ENCODE data around the gene CCDC57. TPM values are rescaled to one million over a fixed set of nuclear protein-coding genes. Genes with fewer than 3 reads are reported as not detected.

The CCDC57 gene
- total RNA-seq, 2 experiments from 2014 or later, result 40.7 to 43.9 TPM

DNA sequence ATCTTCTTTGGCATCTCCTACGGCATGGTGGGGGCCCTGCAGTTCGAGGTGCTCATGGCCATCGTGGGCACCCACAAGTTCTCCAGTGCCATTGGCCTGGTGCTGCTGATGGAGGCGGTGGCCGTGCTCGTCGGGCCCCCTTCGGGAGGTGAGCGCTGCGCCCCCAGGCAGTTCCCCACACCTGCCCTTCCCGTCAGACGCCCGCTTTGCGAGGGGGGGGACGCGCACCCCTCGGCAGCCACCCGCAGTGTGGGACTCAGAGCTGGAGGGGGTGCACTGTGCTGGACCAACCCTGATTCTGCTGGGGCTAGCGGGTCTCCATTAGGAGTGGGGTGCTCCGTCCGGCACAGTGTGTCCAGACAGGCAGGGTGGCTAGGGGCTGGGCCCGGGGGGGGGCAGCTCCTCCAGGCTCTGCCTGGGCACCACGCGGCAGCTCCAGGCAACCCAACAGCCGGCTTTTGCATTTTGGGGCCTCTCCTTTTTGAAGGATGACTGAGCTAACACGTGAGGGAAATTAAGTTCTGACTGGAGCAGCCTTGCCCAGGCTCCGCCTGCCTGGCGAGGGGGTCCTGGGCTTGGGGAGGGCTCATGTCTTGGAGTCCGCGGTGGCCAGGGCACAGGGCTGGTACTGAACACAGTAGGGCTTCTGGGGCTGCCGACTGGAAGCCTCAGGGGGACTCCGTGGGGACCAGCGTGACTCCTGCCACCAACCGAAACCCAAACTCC is 25.3 kb upstream of the CCDC57 start:
- Mint-ChIP-seq H3K4me1 (ENCODE audit: low read depth) (peaks cover 42% of the 10 kb centered on the region), H3K36me3 (ENCODE audit: low read depth) (peaks cover 9% of the 10 kb centered on the region), H3K27me3 (ENCODE audit: low read depth) (no peaks in the 10 kb centered on the region), H3K9me3 (no peaks in the 10 kb centered on the region), H3K4me3 (no peak overlapping the region), H3K27ac (peak overlapping the region; percentile 78)
- CTCF ChIA-PET, result interaction anchor here (0.6 to 3.6 kb wide), 6 partner anchors 17 to 113 kb away, joined by 3 to 34 read pairs (median 4); no protein-coding TSS in a partner anchor
- no peak for DNase-seq
- intact Hi-C loops (cut with micrococcal nuclease), result loop anchor here (2.0 kb wide), 3 partner anchors 25 to 181 kb away; partner anchors contain the start of genes CCDC57, HEXD and OGFOD3

DNA sequence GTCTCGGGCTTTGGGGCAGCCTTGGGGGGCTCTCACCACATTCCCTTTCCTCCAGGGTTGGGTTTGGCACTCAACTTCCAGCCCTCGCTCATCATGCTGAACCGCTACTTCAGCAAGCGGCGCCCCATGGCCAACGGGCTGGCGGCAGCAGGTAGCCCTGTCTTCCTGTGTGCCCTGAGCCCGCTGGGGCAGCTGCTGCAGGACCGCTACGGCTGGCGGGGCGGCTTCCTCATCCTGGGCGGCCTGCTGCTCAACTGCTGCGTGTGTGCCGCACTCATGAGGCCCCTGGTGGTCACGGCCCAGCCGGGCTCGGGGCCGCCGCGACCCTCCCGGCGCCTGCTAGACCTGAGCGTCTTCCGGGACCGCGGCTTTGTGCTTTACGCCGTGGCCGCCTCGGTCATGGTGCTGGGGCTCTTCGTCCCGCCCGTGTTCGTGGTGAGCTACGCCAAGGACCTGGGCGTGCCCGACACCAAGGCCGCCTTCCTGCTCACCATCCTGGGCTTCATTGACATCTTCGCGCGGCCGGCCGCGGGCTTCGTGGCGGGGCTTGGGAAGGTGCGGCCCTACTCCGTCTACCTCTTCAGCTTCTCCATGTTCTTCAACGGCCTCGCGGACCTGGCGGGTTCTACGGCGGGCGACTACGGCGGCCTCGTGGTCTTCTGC is 24.6 kb upstream of the CCDC57 start:
- intact Hi-C loops (cut with micrococcal nuclease), result loop anchor here (2.0 kb wide), 1 partner anchor 84 kb away; no protein-coding TSS in a partner anchor
- DNase-seq, result no peak
- Mint-ChIP-seq H3K4me3 (no peak overlapping the region), H3K36me3 (ENCODE audit: low read depth) (peaks cover 7% of the 10 kb centered on the region), H3K27ac (no peak overlapping the region), H3K9me3 (no peaks in the 10 kb centered on the region), H3K4me1 (ENCODE audit: low read depth) (peaks cover 38% of the 10 kb centered on the region), H3K27me3 (ENCODE audit: low read depth) (no peaks in the 10 kb centered on the region)
- CTCF ChIA-PET, result interaction anchor here (0.6 to 3.6 kb wide), 16 partner anchors 7 to 365 kb away, joined by 3 to 34 read pairs (median 4); no protein-coding TSS in a partner anchor

DNA sequence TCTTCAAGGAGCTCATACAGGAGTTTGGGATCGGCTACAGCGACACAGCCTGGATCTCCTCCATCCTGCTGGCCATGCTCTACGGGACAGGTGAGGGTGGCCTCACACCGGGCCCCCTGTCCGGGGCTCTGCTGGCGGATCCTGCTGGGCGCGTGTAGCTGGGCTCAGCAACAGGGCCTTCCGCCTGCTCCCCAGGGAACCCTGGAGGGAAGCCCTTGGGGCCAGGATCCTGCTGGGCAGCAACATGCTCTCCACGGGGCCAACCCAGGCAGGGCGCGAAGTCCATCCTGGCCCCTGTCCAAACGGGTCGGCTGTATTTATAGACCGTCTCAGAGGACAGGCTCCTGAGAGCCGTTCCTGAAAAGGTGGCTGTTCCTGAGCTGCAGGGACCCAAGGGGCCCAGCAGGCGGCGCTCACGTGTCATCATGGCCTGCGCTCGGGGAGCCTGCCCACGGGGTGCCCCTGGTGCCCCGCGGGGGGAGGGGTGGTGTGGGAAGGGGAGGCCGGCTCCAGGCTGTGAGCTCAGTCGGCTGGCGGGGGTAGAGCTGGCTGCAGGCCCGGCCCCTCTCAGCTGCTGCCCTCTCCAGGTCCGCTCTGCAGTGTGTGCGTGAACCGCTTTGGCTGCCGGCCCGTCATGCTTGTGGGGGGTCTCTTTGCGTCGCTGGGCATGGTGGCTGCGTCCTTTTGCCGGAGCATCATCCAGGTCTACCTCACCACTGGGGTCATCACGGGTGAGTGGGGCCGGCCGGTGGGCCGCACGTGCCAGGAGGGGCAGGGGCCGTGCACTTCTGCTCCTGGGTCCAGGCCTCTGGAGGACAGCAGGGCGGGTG is 23.7 kb upstream of the CCDC57 start:
- Mint-ChIP-seq H3K4me3 (no peak overlapping the region), H3K36me3 (ENCODE audit: low read depth) (peaks cover 7% of the 10 kb centered on the region), H3K27me3 (ENCODE audit: low read depth) (no peaks in the 10 kb centered on the region), H3K27ac (no peak overlapping the region), H3K4me1 (ENCODE audit: low read depth) (peaks cover 30% of the 10 kb centered on the region), H3K9me3 (no peaks in the 10 kb centered on the region)
- peak; percentile 78 for DNase-seq
- intact Hi-C loops (cut with micrococcal nuclease), result loop anchor here (1.0 to 2.0 kb wide), 3 partner anchors 56 to 114 kb away; no protein-coding TSS in a partner anchor
- CTCF ChIA-PET, result interaction anchor here (0.7 to 3.6 kb wide), 22 partner anchors 8 to 364 kb away, joined by 3 to 34 read pairs (median 4); no protein-coding TSS in a partner anchor

DNA sequence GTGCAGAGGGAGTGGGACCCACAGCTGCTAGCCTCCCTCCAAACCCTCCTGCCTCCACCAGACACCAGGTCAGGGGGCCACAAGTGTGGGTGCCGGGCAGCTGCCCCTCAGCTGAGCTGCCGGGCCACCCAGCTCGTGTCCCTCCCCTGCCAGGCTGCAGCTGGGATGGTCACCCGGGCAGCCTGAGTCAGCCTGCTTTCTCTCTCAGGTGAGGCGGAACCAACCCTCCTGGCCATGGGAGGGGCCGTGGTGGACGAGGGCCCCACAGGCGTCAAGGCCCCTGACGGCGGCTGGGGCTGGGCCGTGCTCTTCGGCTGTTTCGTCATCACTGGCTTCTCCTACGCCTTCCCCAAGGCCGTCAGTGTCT is 23.1 kb upstream of the CCDC57 start:
- DNase-seq, result no peak
- H3K36me3 Mint-ChIP-seq (ENCODE audit: low read depth), result peaks cover 6% of the 10 kb centered on the region
- CTCF ChIA-PET, result interaction anchor here (0.6 to 3.6 kb wide), 21 partner anchors 9 to 363 kb away, joined by 3 to 34 read pairs (median 4); no protein-coding TSS in a partner anchor

DNA sequence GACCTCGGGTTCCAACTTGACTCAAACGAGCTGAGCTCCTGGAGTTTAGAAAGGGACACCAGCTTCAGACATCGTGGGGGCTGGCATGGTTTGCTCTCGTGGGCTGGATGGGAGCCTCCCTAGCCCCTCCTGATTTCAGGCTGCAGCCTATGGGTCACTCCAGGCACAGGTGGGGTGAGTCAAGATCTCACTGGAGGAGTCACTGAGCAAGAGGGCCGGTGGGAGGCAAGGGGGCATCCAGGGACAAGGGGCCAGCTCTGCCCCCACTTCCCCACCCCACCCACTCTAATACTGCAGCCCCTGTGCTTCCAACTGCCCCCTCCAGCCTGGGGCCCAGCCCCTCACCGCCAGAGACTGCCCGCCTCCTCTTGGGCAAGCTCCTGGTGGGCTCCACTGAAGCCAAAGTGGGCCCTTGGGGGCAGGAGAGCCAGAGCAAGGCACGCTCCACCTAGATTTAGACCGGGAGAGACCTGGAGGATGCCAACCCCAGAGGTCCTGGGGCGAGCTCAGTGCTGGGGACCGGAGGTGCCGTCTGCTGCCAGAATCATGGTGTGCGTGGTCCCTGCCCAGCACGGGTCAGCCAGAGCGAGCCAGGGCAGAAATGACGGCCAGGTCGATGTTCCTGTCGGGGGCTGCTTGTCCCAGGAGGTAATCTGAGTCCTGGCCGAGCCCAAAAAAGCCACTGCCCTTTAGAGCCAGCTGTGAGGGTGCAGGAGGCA is 22.6 kb upstream of the CCDC57 start:
- no peak overlapping the region for H3K27ac Mint-ChIP-seq
- H3K36me3 Mint-ChIP-seq (ENCODE audit: low read depth), result peaks cover 5% of the 10 kb centered on the region
- intact Hi-C loops (cut with micrococcal nuclease), result no loop called here
- no peak overlapping the region for H3K4me3 Mint-ChIP-seq
- CTCF ChIA-PET, result interaction anchor here (0.6 to 3.6 kb wide), 15 partner anchors 9 to 302 kb away, joined by 3 to 34 read pairs (median 5); no protein-coding TSS in a partner anchor
- no peak for DNase-seq
- H3K9me3 Mint-ChIP-seq, result no peaks in the 10 kb centered on the region
- no peaks in the 10 kb centered on the region for H3K27me3 Mint-ChIP-seq (ENCODE audit: low read depth)
- peaks cover 20% of the 10 kb centered on the region for H3K4me1 Mint-ChIP-seq (ENCODE audit: low read depth)

More for the DNA sequence above, 23.1 kb upstream of the CCDC57 start:
- H3K4me1 Mint-ChIP-seq (ENCODE audit: low read depth), result peaks cover 24% of the 10 kb centered on the region
- H3K27ac Mint-ChIP-seq, result no peak overlapping the region
- no peaks in the 10 kb centered on the region for H3K27me3 Mint-ChIP-seq (ENCODE audit: low read depth)
- H3K4me3 Mint-ChIP-seq, result no peak overlapping the region
- no peaks in the 10 kb centered on the region for H3K9me3 Mint-ChIP-seq
- intact Hi-C loops (cut with micrococcal nuclease), result loop anchor here (1.0 to 2.0 kb wide), 3 partner anchors 57 to 115 kb away; no protein-coding TSS in a partner anchor

DNA sequence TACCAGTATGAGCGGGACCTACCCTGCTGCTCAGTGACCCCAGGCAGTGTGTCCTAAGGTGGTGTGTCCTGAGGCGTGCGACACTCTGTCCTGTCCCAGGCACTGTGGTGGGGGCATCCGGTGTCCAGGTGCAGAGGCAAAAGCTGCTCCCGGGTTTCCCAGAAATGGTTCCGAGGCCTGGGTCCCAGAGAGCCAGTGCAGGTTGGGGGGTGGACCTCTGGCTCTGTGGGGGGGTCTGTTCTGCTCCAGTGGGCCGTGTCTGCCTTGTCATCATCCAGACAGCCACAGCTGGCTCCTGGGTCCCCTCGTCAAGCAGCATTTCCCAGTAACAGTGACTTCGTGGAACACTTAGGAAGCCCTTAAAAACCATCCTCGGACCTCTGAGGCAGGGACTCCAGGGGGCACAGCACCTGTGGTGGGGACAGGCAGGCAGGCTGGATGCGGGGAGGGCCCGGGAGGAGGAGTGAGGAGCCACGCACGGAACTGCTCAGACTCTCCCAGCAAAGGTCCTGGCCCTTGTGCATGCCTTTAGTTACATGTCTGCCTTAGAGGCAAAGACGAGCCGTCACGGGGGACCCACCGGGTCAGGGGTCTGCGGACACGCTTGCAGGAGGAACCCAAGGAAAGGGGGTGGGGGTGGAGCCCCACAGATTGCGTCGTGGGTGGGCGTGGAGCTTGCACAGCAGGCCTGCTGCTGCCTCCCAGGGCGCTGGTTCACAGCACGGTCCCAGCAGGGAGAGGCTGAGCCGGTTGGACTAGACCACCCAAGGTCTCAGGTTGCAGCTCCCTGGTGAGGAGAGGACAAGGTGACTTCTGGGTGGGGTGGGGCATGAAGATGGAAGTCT is 21.8 kb upstream of the CCDC57 start:
- CTCF ChIA-PET, result interaction anchor here (0.6 to 3.6 kb wide), 7 partner anchors 28 to 301 kb away, joined by 3 to 34 read pairs (median 4); no protein-coding TSS in a partner anchor
- no peak overlapping the region for H3K27ac Mint-ChIP-seq
- no peak for DNase-seq

DNA sequence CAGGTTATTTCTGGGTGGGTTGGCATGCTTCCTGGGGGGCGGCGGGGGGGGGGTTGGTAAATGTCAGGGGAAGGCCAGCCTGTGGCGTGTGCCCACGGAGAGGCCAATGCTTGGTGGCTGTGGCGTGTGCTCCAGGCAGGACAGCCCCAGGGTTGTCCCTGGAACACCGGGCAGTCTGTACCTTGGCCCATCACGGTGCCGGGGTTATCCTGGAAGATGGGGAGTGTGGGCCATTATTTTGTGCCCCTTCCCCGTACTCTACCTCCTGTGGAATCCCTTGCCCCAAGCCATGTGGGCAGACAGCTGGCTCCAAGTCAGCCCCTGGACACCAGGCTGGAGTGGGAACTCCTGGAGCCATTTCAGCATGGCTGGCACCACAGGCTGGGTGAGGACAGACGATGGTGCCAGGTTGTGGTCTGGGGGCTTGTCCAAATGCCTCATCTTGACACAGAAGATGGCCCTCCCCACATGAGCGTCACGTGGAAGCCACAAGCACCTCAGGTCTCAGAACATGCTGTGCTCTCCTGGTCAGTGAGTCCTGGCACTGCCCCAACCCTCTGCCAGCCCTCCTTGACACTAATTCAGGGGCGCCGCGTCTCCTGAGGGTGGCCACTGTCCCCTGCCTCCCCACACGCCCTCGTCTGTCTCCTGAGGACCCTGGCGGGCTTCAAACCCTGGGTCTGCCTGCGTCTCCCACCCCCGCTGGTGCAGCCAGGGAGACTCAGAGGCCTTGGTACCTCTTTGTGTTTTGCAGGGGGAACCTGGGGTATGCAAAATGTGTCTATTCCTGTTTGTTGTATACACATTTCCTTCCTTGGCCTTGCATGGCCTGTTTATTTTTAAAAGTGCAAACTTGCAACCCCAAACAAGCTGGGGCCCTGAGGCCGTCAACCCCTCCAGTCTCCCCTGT is 20.5 kb upstream of the CCDC57 start:
- H3K4me1 Mint-ChIP-seq (ENCODE audit: low read depth), result peaks cover 13% of the 10 kb centered on the region
- peaks cover 2% of the 10 kb centered on the region for H3K36me3 Mint-ChIP-seq (ENCODE audit: low read depth)
- H3K27ac Mint-ChIP-seq, result no peak overlapping the region
- H3K27me3 Mint-ChIP-seq (ENCODE audit: low read depth), result peaks cover 3% of the 10 kb centered on the region
- no peak overlapping the region for H3K4me3 Mint-ChIP-seq
- DNase-seq, result no peak
- intact Hi-C loops (cut with micrococcal nuclease), result no loop called here
- CTCF ChIA-PET, result no interaction called here
- H3K9me3 Mint-ChIP-seq, result no peaks in the 10 kb centered on the region

More for the DNA sequence above, 21.8 kb upstream of the CCDC57 start:
- Mint-ChIP-seq H3K27me3 (ENCODE audit: low read depth) (peaks cover 3% of the 10 kb centered on the region), H3K36me3 (ENCODE audit: low read depth) (peaks cover 5% of the 10 kb centered on the region), H3K9me3 (no peaks in the 10 kb centered on the region), H3K4me3 (no peak overlapping the region), H3K4me1 (ENCODE audit: low read depth) (peaks cover 24% of the 10 kb centered on the region)
- intact Hi-C loops (cut with micrococcal nuclease), result no loop called here

DNA sequence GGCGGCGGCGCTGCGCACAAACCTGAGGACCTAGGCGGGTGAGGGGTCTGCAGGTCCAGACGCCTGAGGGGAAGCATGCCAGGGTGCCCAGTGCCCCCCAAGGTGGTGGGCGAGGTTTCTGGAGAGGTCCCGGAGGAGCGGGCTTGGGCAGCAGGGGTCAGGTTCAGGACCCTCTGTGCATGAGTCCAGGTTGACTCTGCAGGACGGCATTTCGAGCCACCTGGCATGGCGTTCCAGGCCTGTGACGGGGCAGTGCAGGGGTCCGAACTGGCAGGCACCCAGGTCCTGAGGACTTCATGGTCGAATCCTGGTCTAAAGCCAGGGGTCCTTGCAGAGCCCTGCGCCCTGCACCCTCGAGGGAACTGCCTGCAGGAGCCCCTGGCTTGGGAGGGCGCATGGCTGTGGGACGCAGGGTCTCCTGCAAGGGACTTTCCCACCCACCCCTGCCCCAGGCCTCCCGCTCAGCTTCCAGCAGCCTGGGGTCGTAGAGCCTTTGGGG is 19.7 kb upstream of the CCDC57 start:
- H3K9me3 Mint-ChIP-seq, result no peaks in the 10 kb centered on the region
- peaks cover 12% of the 10 kb centered on the region for H3K4me1 Mint-ChIP-seq (ENCODE audit: low read depth)
- CTCF ChIA-PET, result interaction anchor here (1.3 kb wide), 1 partner anchor 9 kb away, joined by 3 read pairs; no protein-coding TSS in a partner anchor
- DNase-seq, result no peak
- no peaks in the 10 kb centered on the region for H3K36me3 Mint-ChIP-seq (ENCODE audit: low read depth)
- H3K27ac Mint-ChIP-seq, result no peak overlapping the region
- peaks cover 3% of the 10 kb centered on the region for H3K27me3 Mint-ChIP-seq (ENCODE audit: low read depth)
- intact Hi-C loops (cut with micrococcal nuclease), result no loop called here
- H3K4me3 Mint-ChIP-seq, result no peak overlapping the region

DNA sequence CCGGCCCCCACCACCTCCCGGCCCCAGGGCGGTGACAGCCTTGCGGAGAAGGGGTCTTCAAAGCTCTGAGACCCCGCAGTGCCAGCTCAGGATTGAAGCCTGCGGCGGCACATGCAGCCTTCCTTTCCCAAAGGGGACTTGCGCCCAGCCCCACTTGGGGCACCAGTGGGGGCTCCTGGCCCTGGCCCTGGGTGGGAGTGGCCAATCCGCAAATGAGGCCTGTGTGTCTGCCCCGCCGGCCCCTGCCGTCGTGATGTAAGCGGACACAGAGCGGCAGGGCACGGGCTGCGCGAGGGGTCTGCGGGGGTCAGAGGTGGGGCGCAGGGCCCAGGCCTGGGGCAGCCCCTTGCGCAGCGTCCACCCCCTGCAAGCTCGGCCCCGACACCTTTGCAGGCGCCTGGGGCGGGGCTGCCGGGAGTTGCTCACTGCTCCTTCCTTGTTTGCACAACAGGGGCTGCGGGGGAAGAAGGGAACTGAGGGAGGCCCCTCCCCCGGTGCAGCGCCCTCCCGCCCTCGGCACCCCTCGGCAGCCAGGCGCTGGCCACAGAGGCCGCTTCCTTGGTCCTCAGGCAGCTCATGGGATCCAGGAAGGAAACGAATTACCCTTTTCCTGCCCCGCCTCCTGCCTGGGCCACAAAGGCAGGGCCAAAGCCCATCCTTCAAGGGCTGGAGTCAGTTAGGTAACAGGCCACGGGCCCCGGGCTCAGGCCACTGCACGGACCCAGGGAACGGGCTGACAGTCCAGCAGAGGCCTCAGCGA is 19.1 kb upstream of the CCDC57 start:
- Mint-ChIP-seq H3K4me3 (no peak overlapping the region), H3K27me3 (ENCODE audit: low read depth) (peaks cover 3% of the 10 kb centered on the region), H3K9me3 (no peaks in the 10 kb centered on the region), H3K4me1 (ENCODE audit: low read depth) (peaks cover 13% of the 10 kb centered on the region), H3K36me3 (ENCODE audit: low read depth) (no peaks in the 10 kb centered on the region), H3K27ac (no peak overlapping the region)
- CTCF ChIA-PET, result interaction anchor here (1.0 to 1.3 kb wide), 2 partner anchors 9 to 76 kb away, joined by 3 to 4 read pairs; no protein-coding TSS in a partner anchor
- intact Hi-C loops (cut with micrococcal nuclease), result no loop called here
- no peak for DNase-seq
